Panc1 (cell line): ENCODE data around the gene GNAZ.

ENCODE experiments used
- CTCF ChIP-seq: fragments of 450-650 bp; IDR thresholded peaks from 2 replicates; pipeline ENCODE4 v1.5.1; 2017; ENCODE audit warnings: mild to moderate bottlenecking
- POLR2AphosphoS5 ChIP-seq: IDR thresholded peaks from 2 replicates; pipeline ENCODE4 v1.6.1; 2012; ENCODE audit warnings: mild to moderate bottlenecking, low read depth, low read length, moderate library complexity
- TF ChIP-seq, protein P1 (sequence below), 2 experiments: IDR thresholded peaks; 2 replicates each; pipeline ENCODE4 v1.6.1; 2011 to 2012; ENCODE audit warnings: low read depth in 2 of 2, control low read depth in 1 of 2, low read length in 1 of 2, mild to moderate bottlenecking in 1 of 2, moderate library complexity in 1 of 2; ENCODE audit not compliant: insufficient read depth in 1 of 2

GRCh38 chr22:23161029-23161428, 90.7 kb downstream of the GNAZ start:
- no peak for TF ChIP-seq CTCF
- no peak for TF ChIP-seq POLR2AphosphoS5
- TF ChIP-seq, protein P1, sequence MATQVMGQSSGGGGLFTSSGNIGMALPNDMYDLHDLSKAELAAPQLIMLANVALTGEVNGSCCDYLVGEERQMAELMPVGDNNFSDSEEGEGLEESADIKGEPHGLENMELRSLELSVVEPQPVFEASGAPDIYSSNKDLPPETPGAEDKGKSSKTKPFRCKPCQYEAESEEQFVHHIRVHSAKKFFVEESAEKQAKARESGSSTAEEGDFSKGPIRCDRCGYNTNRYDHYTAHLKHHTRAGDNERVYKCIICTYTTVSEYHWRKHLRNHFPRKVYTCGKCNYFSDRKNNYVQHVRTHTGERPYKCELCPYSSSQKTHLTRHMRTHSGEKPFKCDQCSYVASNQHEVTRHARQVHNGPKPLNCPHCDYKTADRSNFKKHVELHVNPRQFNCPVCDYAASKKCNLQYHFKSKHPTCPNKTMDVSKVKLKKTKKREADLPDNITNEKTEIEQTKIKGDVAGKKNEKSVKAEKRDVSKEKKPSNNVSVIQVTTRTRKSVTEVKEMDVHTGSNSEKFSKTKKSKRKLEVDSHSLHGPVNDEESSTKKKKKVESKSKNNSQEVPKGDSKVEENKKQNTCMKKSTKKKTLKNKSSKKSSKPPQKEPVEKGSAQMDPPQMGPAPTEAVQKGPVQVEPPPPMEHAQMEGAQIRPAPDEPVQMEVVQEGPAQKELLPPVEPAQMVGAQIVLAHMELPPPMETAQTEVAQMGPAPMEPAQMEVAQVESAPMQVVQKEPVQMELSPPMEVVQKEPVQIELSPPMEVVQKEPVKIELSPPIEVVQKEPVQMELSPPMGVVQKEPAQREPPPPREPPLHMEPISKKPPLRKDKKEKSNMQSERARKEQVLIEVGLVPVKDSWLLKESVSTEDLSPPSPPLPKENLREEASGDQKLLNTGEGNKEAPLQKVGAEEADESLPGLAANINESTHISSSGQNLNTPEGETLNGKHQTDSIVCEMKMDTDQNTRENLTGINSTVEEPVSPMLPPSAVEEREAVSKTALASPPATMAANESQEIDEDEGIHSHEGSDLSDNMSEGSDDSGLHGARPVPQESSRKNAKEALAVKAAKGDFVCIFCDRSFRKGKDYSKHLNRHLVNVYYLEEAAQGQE (IDR thresholded peaks at IDR 0.05; ENCODE audit: insufficient read depth in 1 of 2, low read depth in 2 of 2, low read length in 1 of 2): no peak
